HCT116 (cell line): ENCODE measurements around the gene PIGW. TPM values are rescaled to one million over a fixed set of nuclear protein-coding genes. Genes with fewer than 3 reads are reported as not detected.

Source experiments
- ATAC-seq: fragments of 200-7000 bp; cut with Tn5 transposase; 2 replicates; pipeline ENCODE4 v1.9.1; 2020; ENCODE audit warnings: mild to moderate bottlenecking, moderate library complexity
- BruUV-seq: library from RNA; stranded (reverse); fragments of 400-500 nt; replicated peaks from 2 replicates; lab custom pipeline; 2021; lab: Mats Ljungman, UMichigan
- CTCF ChIA-PET: fragments of 300-600 bp; sonication (Branson Sonifier 250); formaldehyde crosslinking; loops from one replicate; lab custom pipeline; 2021; ENCODE audit warnings: antibody characterized with exemption; lab: Charles Lee
- POLR2A ChIA-PET: fragments of 300-600, 350-600 bp; sonication (Branson Sonifier 250); formaldehyde crosslinking; loops from one replicate; lab custom pipeline; 2021; ENCODE audit warnings: antibody characterized with exemption; lab: Charles Lee
- RAD21 ChIA-PET, 2 experiments: fragments of 300-600 bp; sonication (Branson Sonifier 250); formaldehyde crosslinking; loops; one replicate each; lab custom pipeline; 2023; ENCODE audit warnings: low total read pairs in 2 of 2; ENCODE audit not compliant: uncharacterized antibody in 2 of 2, unreplicated experiment in 2 of 2, low non-redundant PET in 1 of 2; lab: Charles Lee
- DNase-seq: peaks from one replicate; pipeline ENCODE4 v3.0.0-alpha.2; 2010; ENCODE audit warnings: low read depth, low spot score
- H2AFZ ChIP-seq: fragments of 200-600 bp; shearing (Covaris generic), sonication (generic); 2 replicates; pipeline ENCODE4 v1.6.1; 2017; ENCODE audit warnings: low read depth, mixed run types, mixed read lengths, antibody characterized with exemption, low read length; ENCODE audit not compliant: poor library complexity, severe bottlenecking
- H3K27ac ChIP-seq: 2 replicates; pipeline ENCODE4 v1.5.1; 2012; ENCODE audit warnings: low read depth, low read length
- H3K27me3 ChIP-seq: fragments of 200-600 bp; sonication (generic); 2 replicates; pipeline ENCODE4 v1.6.1; 2016; ENCODE audit warnings: mixed run types, low read length, mixed read lengths; ENCODE audit not compliant: insufficient read depth
- H3K36me3 ChIP-seq, 2 experiments: fragments of 200-500 bp in 1 of 2; fragments of 200-600 bp in 1 of 2; sonication (Bioruptor generic) in 1 of 2; sonication (generic) in 1 of 2; 2 replicates each; pipeline versions ENCODE4 v1.5.1 to v1.6.1; 2014 to 2016; ENCODE audit warnings: low read length in 2 of 2, inconsistent platforms in 1 of 2, mixed read lengths in 1 of 2, mixed run types in 1 of 2; ENCODE audit not compliant: insufficient read depth in 2 of 2, control insufficient read depth in 1 of 2
- H3K4me1 ChIP-seq, 2 experiments: fragments of 200-600 bp in 1 of 2; sonication (generic) in 1 of 2; 2 replicates each; pipeline versions ENCODE4 v1.5.1 to v1.6.1; 2012 to 2017; ENCODE audit warnings: low read length in 2 of 2, inconsistent platforms in 1 of 2, mild to moderate bottlenecking in 1 of 2, mixed read lengths in 1 of 2, mixed run types in 1 of 2, moderate library complexity in 1 of 2; ENCODE audit not compliant: insufficient read depth in 2 of 2, control insufficient read depth in 1 of 2
- H3K4me2 ChIP-seq: fragments of 200-600 bp; sonication (generic); 2 replicates; pipeline ENCODE4 v1.6.1; 2017; ENCODE audit warnings: mixed run types, low read length, mixed read lengths
- H3K4me3 ChIP-seq, 2 experiments: fragments of 200-600 bp in 1 of 2; sonication (generic) in 1 of 2; replicated peaks in 1 of 2; 2 replicates each; pipeline ENCODE4 v1.5.1; 2011 to 2016; ENCODE audit warnings: low read length in 2 of 2, control low read depth in 1 of 2, low read depth in 1 of 2, mild to moderate bottlenecking in 1 of 2, mixed read lengths in 1 of 2, mixed run types in 1 of 2
- H3K79me2 ChIP-seq: fragments of 200-600 bp; sonication (generic); 2 replicates; pipeline ENCODE4 v1.6.1; 2017; ENCODE audit warnings: mild to moderate bottlenecking, mixed run types, low read length, moderate library complexity, mixed read lengths; ENCODE audit not compliant: insufficient read depth
- H3K9ac ChIP-seq: fragments of 200-600 bp; sonication (generic); 2 replicates; pipeline ENCODE4 v1.6.1; 2016; ENCODE audit warnings: low read length, mixed read lengths
- H3K9me2 ChIP-seq: fragments of 200-600 bp; sonication (generic), shearing (Covaris generic); 2 replicates; pipeline ENCODE4 v1.6.1; 2017; ENCODE audit warnings: mixed run types, mild to moderate bottlenecking, moderate library complexity; ENCODE audit not compliant: insufficient read depth
- H3K9me3 ChIP-seq, 2 experiments: fragments of 200-500 bp in 1 of 2; fragments of 200-600 bp in 1 of 2; sonication (Bioruptor generic) in 1 of 2; sonication (generic) in 1 of 2; 2 replicates each; pipeline ENCODE4 v1.6.1; 2014 to 2017; ENCODE audit warnings: low read length in 2 of 2, mixed read lengths in 2 of 2, inconsistent platforms in 1 of 2, low read depth in 1 of 2, mild to moderate bottlenecking in 1 of 2, mixed run types in 1 of 2, moderate library complexity in 1 of 2; ENCODE audit not compliant: control insufficient read depth in 1 of 2, insufficient read depth in 1 of 2
- H4K20me1 ChIP-seq: fragments of 200-600 bp; sonication (generic), shearing (Covaris generic); 2 replicates; pipeline ENCODE4 v1.6.1; 2017; ENCODE audit warnings: mixed run types, mild to moderate bottlenecking, moderate library complexity; ENCODE audit not compliant: insufficient read depth
- CTCF ChIP-seq, 3 experiments: fragments of 200-600 bp in 1 of 3; sonication (generic) in 1 of 3; IDR thresholded peaks in 2 of 3; conservative IDR thresholded peaks in 1 of 3; 2 replicates each; pipeline ENCODE4 v1.5.1; 2012 to 2017; ENCODE audit warnings: low read depth in 2 of 3, low read length in 2 of 3, antibody characterized with exemption in 1 of 3, borderline replicate concordance in 1 of 3, control low read depth in 1 of 3, mild to moderate bottlenecking in 1 of 3, mixed read lengths in 1 of 3, mixed run types in 1 of 3, moderate library complexity in 1 of 3; ENCODE audit not compliant: insufficient read depth in 1 of 3
- EGR1 ChIP-seq: IDR thresholded peaks from 2 replicates; pipeline ENCODE4 v1.6.1; 2012; ENCODE audit warnings: low read depth
- ELF1 ChIP-seq: IDR thresholded peaks from 2 replicates; pipeline ENCODE4 v1.6.1; 2012; ENCODE audit warnings: low read depth, borderline replicate concordance
- EZH2 ChIP-seq: fragments of 200-600 bp; sonication (generic); IDR thresholded peaks from 2 replicates; pipeline ENCODE4 v1.6.1; 2017; ENCODE audit warnings: antibody characterized with exemption, mixed run types
- EZH2phosphoT487 ChIP-seq: fragments of 200-600 bp; IDR thresholded peaks from 2 replicates; pipeline ENCODE4 v1.6.1; 2018; ENCODE audit warnings: antibody characterized with exemption, borderline replicate concordance
- FOSL1 ChIP-seq: IDR thresholded peaks from 2 replicates; pipeline ENCODE4 v1.6.1; 2012; ENCODE audit warnings: low read depth
- JUND ChIP-seq: IDR thresholded peaks from 2 replicates; pipeline ENCODE4 v1.6.1; 2012
- POLR2A ChIP-seq: IDR thresholded peaks from 2 replicates; pipeline ENCODE4 v1.7.0; 2011; ENCODE audit warnings: borderline replicate concordance; ENCODE audit not compliant: insufficient read depth, insufficient read length; ENCODE audit errors: extremely low read depth
- POLR2AphosphoS5 ChIP-seq: IDR thresholded peaks from 2 replicates; pipeline ENCODE4 v1.6.1; 2011; ENCODE audit warnings: mild to moderate bottlenecking, low read depth, low read length, moderate library complexity
- RAD21 ChIP-seq: IDR thresholded peaks from 2 replicates; pipeline ENCODE4 v1.6.1; 2012; ENCODE audit warnings: low read depth, mild to moderate bottlenecking
- REST ChIP-seq: IDR thresholded peaks from 2 replicates; pipeline ENCODE4 v1.6.1; 2012; ENCODE audit warnings: low read depth
- SIN3A ChIP-seq: IDR thresholded peaks from 2 replicates; pipeline ENCODE4 v1.6.1; 2012; ENCODE audit warnings: low read depth
- SP1 ChIP-seq: IDR thresholded peaks from 2 replicates; pipeline ENCODE4 v1.6.1; 2012; ENCODE audit warnings: low read depth
- SRF ChIP-seq: IDR thresholded peaks from 2 replicates; pipeline ENCODE4 v1.6.1; 2012; ENCODE audit warnings: low read depth
- TCF7L2 ChIP-seq: IDR thresholded peaks from 2 replicates; pipeline ENCODE4 v1.7.0; 2011; ENCODE audit warnings: borderline replicate concordance, inconsistent platforms; ENCODE audit not compliant: insufficient read depth, insufficient read length; ENCODE audit errors: extremely low read depth
- YY1 ChIP-seq: IDR thresholded peaks from 2 replicates; pipeline ENCODE4 v1.6.1; 2011; ENCODE audit warnings: low read length, low read depth, moderate library complexity, mild to moderate bottlenecking; ENCODE audit not compliant: insufficient replicate concordance; ENCODE audit errors: extremely low read depth
- ZBTB33 ChIP-seq: IDR thresholded peaks from 2 replicates; pipeline ENCODE4 v1.6.1; 2011; ENCODE audit warnings: mild to moderate bottlenecking, low read length, moderate library complexity; ENCODE audit not compliant: insufficient replicate concordance; ENCODE audit errors: extremely low read depth
- ZFX ChIP-seq: fragments of 450-650 bp; IDR thresholded peaks from 2 replicates; pipeline ENCODE4 v1.6.1; 2017
- ZNF274 ChIP-seq: fragments of 200-500 bp; sonication (Bioruptor generic); IDR thresholded peaks from 2 replicates; pipeline ENCODE4 v1.6.1; 2014; ENCODE audit warnings: mild to moderate bottlenecking, low read depth, low read length, inconsistent platforms
- intact Hi-C: fragments of 100-400 bp; cut with micrococcal nuclease; formaldehyde crosslinking; loops from 2 replicates; pipeline ENCODE4 v1.10.0; 2022
- total RNA-seq: library from RNA; stranded (reverse); gene quantifications from one replicate; pipeline ENCODE4 v1.2.1, GENCODE V29; 2021; ENCODE audit not compliant: unreplicated experiment

The PIGW gene
- total RNA-seq, 1 experiment from 2014 or later: 16.4 TPM

- TF ChIP-seq SRF (no peak), ZBTB33 (no peak), SP1 (no peak), EGR1 (no peak), EZH2 (no peak), ELF1 (no peak), YY1 (no peak), POLR2A (no peak), JUND (no peak)
Observed at GRCh38 chr17:36566081-36566480, 31.3 kb downstream of the PIGW start (continued).

- POLR2A ChIA-PET: no interaction called here
- TF ChIP-seq TCF7L2 (no peak), ZFX (no peak), REST (no peak), YY1 (no peak), POLR2AphosphoS5 (no peak), ZNF274 (no peak), FOSL1 (no peak), POLR2A (no peak), EZH2phosphoT487 (no peak), SIN3A (no peak), CTCF (IDR thresholded peaks at IDR 0.05 in 2 of 3, conservative IDR thresholded peaks at IDR 0.05 in 1 of 3; ENCODE audit: borderline replicate concordance in 1 of 3, insufficient read depth in 1 of 3, low read depth in 2 of 3, low read length in 2 of 3) (no peak), RAD21 (no peak), SRF (no peak)
- TF ChIP-seq, all 23 proteins: peak for 0
- H3K9me3 ChIP-seq: no peaks in the 10 kb centered on the region
- peaks cover 50% of the 10 kb centered on the region for H3K79me2 ChIP-seq
- no TSS peak for BruUV-seq
- no peak for DNase-seq
- no peak overlapping the region for H3K4me2 ChIP-seq
- RAD21 ChIA-PET: no interaction called here
- CTCF ChIA-PET: no interaction called here
- H3K9me2 ChIP-seq: no peaks in the 10 kb centered on the region
- H2AFZ ChIP-seq: no peak overlapping the region
- ATAC-seq: no peak
- H3K4me3 ChIP-seq: no peak overlapping the region
- H4K20me1 ChIP-seq: no peaks in the 10 kb centered on the region
- H3K4me1 ChIP-seq: no peaks in the 10 kb centered on the region
- no peaks in the 10 kb centered on the region for H3K27me3 ChIP-seq
- H3K9ac ChIP-seq: no peak overlapping the region
- H3K36me3 ChIP-seq: peaks cover 12 to 18% of the 10 kb centered on the region in 2 experiments; a peak in 3 of 4 replicates
- H3K27ac ChIP-seq: no peak overlapping the region
- intact Hi-C loops: no loop called here
Observed at GRCh38 chr17:36575028-36575427, 40.2 kb downstream of the PIGW start.
